ENCODE data around the gene IMMT.

GRCh38 chr2:86140969-86141392 lies 54.3 kb downstream of the IMMT start:
- TF ChIP-seq CTCF (IDR thresholded peaks at IDR 0.05; ENCODE audit: borderline replicate concordance, extremely low read depth, low read length, poor library complexity, severe bottlenecking): no peak
- TF ChIP-seq EZH2 (IDR thresholded peaks at IDR 0.05; ENCODE audit: borderline replicate concordance, low read depth, low read length, severe bottlenecking): no peak

Measured in DND-41 (cell line).